ENCODE results near the gene ANO7.

DNA sequence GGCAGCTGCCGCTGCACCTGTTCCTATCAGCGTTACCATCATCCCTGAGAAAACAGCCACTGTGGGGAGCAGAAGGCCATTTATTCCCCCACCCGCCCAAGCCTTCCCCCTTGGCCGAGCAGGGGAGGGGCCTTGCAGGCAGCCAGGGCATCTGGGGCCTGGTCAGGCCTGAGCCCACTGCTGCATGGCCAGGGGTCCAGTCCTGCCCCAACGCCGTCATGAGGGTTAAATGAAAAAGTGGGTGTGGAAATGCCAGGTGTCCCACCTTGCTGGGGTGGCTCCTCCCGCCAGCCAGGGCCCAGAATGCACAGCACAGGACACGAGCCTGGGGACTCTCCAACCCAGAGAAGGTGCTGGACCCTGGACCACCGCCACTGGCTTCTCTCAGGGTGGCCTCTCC lies 14.2 kb downstream of the ANO7 start:
- TF ChIP-seq POLR2A (IDR thresholded peaks at IDR 0.05), result no peak
- TF ChIP-seq, protein P1, sequence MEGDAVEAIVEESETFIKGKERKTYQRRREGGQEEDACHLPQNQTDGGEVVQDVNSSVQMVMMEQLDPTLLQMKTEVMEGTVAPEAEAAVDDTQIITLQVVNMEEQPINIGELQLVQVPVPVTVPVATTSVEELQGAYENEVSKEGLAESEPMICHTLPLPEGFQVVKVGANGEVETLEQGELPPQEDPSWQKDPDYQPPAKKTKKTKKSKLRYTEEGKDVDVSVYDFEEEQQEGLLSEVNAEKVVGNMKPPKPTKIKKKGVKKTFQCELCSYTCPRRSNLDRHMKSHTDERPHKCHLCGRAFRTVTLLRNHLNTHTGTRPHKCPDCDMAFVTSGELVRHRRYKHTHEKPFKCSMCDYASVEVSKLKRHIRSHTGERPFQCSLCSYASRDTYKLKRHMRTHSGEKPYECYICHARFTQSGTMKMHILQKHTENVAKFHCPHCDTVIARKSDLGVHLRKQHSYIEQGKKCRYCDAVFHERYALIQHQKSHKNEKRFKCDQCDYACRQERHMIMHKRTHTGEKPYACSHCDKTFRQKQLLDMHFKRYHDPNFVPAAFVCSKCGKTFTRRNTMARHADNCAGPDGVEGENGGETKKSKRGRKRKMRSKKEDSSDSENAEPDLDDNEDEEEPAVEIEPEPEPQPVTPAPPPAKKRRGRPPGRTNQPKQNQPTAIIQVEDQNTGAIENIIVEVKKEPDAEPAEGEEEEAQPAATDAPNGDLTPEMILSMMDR (IDR thresholded peaks at IDR 0.05), result no peak
- no peak for TF ChIP-seq POLR2AphosphoS5 (IDR thresholded peaks at IDR 0.05)

All from suprapubic skin (tissue), 4 donors.